HG03159 (cell line): Measurements from ENCODE around the gene SMARCA1.

Experiments
- ATAC-seq: cut with Tn5 transposase; IDR thresholded peaks from one replicate; pipeline ENCODE4 v1.9.1; 2021; ENCODE audit warnings: mild to moderate bottlenecking, moderate library complexity; ENCODE audit not compliant: unreplicated experiment

SMARCA1 gene

DNA sequence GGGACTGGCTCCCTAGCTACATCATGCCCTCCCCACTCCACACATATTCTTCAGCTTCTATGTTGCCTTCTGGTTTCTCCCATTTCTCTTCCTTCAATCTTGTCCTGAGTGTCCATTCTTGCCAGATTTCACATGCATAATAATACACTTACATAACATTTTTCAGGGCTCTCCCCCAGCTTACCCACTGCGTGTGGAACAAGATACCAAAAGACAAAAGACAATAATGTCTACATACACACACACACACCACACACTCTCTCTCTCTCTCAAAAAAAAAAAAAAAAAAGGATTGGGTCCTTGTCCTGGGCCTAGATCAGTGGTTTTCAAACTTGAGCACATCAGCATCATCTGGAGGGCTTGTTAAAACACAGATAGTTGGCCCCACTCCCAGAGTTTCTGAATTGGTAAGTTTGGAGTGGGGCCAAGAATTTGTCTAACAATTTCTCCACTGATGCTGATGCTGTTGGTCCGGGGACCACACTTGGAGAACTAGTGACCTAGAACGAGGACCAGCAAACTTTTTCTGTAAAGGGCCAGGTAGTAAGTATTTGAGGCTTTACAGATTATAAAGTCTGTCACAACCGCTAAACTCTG is 6.5 kb upstream of the SMARCA1 start:
- no peak for ATAC-seq

DNA sequence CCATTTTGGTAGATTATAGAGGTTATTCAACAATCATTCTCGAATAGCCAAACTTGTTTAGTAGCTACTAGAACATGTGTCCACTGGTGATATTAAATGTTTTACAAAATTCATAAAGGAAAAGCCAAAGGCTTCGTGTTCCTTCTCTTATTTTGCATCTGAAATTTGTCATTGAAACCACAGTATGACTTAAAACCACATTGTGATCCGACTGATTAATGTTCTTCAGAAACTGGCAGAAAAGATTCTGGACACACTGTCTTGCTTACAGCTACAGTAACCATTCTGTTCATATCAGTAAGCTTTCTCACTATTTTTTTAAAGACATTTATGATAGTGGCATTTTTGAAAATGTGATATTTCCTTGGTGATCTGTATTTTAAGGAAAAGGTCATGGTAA is 2.6 kb upstream of the SMARCA1 start:
- ATAC-seq: no peak

DNA sequence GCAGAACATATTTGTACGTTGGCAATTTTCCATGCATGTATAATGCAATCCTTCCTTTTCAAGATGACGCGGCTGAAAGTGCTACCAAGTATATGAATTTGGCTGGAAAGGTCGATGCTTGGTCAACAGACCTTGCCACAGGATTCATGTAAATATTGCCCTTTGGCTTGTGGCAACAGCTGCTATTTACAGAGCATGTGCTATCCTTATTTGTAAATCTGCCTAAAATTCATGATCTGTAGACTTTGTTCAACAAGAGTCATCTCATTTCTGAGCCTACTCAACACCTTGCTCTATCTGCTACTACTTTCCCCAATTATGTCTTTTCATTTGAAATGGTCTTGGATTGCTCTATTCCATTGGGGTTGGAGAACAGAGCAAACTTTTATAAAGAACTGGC is 1.9 kb upstream of the SMARCA1 start:
- no peak for ATAC-seq

DNA sequence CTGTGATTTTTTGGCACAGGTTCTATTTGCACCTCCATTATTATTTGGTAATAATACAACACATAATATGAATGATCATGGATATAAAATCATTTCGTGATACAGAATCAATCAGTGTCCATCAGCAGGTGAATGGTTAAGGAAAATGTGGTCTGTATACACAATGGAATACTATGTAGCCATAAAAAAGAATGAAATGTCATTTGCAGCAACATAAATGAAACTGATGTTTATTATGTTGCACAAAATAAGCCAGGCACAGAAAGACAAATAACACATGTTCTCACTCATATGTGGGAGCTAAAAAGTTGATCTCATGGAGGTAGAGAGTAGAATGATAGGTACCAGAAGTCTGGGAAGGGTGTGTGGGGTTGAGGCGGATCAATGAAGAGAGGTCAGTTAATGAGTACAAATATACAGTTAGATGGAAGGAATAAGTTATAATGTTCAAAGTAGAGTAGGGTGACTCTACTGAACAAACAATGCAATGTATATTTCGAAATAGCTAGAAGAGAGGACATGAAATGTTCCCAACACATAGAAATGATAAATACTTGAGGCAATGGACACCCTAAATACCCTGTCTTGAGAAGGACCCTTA is 1.1 kb upstream of the SMARCA1 start:
- no peak for ATAC-seq

DNA sequence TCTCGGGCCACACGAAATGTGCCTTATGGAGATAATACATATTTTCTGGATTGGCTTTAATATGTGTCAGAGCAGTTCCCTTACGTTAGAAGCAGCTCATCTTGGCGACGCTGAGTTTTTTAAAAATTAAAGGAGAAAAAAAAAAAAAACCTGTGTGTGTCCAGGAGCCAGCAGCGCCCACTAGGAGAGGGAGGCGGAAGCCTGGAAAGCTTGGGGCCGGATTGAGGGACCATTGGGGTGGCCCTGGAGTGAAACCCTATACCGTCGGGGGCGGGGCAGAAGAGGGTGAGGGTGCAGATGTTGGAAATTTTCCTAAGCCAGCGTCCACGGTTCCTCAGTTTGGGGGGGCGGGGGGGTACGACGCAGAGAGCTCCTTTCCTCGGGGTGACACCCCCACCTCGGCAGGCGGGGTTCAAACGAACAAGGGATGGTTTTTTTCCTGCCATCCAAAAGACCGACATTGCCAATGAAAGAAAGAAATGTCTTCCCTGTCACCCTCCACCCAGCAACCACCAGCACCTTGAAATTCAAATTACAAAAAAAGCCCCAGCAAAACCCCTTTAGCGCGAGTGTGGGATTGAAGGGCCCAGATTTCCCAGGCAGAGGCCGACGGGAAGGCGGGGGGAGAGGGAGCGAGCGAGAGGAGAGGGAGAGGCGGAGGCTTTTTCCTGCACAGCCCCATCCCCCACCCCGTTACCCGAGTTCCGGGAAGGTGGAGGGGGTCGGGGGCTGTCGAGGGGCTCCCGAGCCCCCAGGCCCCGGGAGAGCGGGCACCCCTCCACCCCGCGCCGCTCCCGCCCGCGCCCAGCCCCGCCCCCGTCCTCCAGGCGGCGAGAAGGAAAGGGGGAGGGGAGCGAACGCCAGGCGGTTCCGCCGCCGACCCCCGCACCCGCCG is 859 bp downstream of the SMARCA1 start:
- no peak for ATAC-seq

DNA sequence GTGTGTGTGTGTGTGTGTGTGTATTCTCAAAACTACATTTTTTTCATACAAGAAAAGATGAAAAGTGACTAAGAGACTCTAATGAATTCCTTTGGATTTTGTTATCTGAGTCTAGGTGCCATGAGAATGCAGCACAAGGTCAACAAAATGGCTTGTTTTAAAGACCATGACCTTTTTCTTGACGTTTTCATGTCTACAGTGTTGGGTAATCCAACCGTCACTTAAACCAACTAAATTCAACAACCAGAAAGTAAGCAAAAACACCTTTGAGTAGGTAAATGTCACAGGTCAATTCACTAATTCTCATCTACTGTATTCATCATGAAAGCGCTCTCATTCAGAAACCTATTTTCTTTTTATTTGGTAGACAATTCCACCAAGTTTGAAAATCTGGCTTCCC is 3.1 kb downstream of the SMARCA1 start:
- no peak for ATAC-seq

DNA sequence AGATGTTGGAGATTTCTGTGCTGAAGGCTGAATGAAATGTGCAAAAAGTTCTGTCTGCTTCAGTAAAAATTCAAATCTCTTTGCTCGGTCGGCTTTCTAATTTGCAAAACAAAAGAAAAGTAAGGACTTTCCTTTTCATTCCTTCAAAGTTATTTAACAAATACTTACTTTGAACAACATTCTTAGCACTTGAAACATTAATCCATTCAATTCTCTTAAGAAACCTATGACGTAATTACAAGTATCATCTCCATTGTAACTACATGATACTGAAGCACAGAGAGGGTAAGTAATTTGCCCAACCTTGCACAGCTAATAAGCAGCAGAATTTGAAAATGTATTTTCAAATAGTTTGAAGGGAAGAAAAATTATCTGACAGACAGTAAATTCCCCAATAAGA is 6.9 kb downstream of the SMARCA1 start:
- ATAC-seq: no peak

DNA sequence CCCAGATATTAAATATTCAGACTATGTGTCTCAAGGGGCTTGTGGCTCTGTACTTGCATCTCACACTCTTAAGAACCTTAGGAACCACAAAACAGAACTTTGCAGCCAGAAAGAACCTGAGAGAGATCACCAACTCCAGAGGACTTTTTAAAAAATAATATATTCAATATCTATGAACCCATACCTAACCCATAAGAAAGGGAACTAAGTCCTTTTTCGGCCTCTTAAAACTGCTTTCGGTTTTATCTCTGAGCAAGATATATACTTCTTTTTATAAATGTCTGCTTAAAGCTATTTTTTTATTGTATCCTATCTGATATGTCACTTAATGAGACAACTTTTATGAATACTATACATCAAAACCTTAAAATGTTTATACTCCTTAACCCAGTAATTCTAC is 10.9 kb downstream of the SMARCA1 start:
- no peak for ATAC-seq

DNA sequence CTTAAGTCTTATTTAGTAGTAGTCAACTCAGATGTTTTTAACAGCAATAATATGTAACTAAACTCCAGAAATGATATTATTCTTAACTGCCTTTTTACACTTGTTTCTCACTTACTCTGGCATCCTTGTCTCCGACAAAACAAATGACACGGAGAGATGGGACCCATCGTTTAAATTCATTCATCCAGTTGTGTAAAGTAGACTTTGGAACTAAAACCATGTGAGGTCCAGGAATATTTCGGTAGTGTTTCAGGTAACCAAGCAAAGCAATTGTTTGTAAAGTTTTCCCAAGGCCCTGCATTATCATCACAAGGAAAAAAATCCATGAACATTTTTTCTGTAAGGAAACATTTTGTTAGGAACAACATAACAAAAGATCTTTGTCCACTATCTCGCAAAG is 11.6 kb downstream of the SMARCA1 start:
- ATAC-seq: no peak

DNA sequence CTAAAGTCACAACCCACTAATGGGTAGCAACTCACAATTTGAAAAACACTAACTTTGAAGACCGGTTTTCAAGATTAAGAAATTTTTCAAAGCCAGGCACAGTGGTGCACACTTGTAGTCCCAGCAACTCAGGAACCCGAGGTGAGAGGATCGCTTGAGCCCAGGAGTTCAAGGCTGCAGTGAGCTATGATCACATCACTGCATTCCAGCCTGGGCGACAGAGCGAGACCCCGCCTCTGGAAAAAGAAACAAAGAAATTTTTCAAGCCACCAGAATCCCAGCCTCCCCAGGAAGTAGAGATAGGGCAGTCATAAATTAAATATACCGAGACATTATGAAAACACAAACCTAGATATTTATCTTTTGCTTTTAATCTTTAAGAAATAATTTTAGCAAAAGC is 13.0 kb downstream of the SMARCA1 start:
- ATAC-seq: no peak

DNA sequence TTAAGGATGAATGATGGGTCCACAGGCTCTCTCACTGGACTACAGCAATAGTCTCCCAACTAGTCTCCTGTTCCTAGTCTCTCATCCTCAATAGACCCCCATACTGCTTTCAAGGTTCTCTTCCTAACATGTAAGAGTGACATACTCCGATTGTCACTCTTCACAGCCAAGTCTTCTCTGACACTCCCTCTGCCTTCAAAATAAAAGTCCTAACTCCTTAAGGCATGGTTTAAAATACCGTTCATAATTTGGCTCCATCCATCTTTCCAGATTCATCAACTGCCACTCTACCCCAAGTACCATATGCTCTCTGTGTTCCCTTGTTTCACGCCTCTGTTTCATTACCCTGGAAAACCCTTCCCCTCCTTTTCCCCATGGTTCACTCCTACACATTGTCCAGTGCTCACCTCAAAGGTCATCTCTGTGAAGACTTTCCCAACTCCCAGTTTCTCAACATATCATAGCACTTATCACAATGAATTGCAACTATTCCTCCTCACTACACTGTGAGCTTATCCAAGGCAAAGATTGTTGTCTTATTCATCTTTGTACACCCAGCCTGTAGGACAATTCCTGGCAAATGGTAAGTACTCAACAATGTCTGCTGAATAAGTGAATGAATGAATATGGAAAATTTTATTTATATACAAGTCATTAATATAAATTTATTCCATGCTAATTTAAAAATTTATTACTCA is 26.0 kb downstream of the SMARCA1 start:
- ATAC-seq: no peak

DNA sequence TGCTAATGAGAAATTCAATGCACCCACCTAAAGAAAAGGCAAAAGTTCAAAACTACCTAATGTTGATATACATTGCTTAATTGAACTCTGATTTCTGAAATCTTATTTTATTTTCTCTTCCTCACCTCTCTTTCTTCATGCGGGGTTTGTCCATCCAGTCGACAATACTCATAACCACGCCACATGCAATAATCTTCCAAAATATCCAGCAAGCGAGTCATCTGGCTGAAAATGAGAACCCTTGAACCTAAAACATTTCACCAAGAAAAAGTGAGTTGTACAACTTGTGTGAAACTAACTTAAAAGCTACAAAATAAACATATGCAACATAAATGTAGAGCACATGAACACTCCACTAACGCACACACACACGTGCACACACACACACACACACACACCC is 26.7 kb downstream of the SMARCA1 start:
- ATAC-seq: no peak

DNA sequence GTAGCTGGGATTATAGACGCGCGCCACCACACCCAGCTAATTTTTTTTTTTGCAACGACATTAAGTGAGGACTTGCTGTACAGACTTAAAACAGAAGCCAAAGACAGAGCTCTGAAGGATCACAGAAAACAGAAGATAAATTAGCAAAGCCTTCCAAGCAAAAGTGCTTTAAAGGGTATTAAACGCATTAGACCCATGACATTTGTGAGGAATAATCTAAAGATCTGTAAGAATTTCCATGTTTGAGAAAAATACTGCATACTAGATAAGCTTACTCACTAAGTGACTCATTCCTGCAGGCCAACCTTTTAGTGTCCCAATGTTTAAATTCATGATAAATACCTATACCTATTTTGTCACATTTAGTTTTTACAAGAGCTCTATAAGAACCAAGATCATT is 27.4 kb downstream of the SMARCA1 start:
- no peak for ATAC-seq

DNA sequence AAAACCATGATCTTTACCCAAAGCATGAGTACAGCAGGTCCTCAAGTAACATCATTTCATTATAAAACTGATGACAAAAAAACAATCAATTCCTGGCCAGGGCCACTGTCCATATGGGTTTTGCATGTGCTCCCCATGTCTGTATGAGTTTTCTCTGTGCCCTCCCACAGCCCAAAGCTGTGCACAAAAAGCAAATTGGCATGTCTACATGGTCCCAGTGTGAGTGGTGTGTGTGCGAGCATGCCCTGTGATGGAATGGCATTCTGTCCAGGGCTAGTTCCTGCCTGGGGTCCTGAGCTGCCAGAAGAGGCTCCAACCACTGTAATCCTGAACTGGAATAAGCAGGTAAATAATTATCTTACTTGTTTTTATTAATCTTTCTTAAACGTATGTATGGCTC is 28.4 kb downstream of the SMARCA1 start:
- ATAC-seq: no peak

DNA sequence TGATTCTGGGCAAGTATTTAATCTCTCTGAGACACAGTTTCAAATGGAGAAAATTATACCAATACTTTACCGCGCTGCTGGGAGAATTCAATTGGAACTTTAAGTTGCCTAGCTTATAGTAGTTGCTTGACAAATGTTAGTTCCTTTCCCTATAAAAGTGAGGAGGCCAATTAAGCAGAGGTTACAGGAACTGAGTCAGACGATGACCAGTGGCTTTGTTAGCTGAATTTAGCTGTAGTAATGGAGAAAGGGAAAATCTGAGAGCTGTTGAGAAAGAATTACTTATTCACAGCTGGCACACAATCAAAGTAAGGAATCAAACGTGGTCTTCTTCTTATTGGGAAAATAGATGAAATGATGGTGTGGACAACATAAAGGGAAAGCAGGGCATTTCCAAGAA is 29.6 kb downstream of the SMARCA1 start:
- no peak for ATAC-seq

DNA sequence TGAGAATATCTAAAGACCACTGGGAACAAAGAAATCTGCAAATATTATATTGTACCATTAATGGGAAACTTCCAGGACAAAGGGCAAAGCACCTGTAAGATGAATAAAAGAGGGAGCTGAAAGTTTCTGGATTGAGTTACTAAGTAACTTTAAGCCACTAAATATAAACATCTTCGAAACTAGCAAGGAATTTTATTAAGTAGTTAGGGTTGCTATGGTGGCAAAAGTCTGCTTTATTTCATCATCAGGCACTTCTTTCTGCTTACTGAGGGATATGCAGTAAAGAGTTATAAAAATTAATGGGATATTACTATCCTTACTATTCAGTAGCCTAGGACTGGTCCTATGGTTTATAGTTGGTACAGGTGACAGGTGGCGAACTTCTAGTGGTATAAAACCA is 33.0 kb downstream of the SMARCA1 start:
- ATAC-seq: no peak

DNA sequence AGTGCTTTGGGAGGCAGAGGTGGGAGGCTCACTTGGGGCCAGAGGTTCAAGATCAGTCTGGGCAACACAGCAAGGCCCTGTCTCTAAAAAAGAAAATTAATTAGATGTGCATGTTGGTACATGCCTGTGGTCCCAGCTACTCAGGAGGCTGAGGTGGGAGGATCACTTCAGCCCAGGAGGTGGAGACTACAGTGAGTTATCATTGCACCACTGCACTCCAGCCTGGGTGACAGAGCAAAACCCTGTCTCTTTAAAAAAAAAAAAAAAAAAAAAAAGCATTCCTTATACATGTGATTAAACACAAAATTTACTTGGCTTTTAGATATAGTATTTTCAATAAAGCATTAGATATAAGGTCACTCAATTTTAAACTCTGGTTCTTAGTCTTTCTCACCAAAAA is 34.9 kb downstream of the SMARCA1 start:
- ATAC-seq: no peak

DNA sequence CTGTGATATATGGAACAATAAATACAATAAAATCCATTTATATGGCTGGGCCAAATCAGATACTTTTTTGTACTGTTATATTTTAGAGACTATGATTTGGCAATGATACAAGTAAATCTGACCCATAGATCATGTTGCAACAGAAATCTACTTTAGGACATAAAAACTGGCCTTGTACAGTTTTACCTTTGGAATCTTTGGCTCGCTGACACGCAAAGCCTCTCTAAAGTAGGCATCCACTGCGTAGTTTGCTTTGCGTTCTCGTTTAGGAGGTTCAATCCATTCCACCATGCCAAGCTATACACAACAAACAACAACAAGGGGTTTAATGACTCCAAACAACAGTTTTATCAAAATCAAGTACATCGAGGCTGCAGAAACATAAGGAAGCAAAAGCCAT is 42.4 kb downstream of the SMARCA1 start:
- ATAC-seq: no peak

DNA sequence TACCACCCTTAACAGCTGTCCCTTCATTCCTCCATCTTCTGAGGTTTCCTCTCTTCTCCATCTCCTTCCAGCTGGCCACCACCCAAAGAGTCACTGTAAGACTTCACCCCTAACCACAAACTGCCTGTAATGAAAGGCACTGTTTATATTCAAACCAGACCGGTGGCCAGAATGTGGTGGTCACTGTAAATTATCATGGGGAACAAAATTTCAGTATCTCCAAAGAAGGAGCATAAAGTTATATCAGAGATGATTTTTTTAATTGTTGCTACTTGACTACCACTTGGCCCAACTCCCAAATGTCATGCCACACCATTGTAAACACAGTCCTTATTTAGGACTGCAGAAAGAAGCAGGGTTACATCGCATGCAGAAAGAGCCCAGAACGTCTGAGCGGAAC is 44.8 kb downstream of the SMARCA1 start:
- no peak for ATAC-seq

DNA sequence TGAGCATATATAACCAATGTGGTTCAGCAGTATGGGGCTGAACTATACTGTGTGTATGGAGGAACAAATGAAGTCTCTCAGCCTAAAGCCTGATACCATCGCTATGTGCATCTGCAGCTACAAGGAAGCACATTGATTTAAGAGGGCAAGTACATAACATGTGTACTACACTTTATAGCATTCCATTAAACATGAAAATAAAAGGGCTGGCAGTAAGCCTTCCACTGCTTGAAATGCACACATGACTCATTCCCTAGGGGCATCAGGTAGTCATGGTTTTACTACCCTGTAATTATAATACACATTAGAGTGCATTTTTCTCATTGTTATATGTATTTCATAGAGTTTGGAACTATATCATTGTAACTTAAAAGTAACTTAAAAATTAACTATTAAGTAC is 51.2 kb downstream of the SMARCA1 start:
- no peak for ATAC-seq

DNA sequence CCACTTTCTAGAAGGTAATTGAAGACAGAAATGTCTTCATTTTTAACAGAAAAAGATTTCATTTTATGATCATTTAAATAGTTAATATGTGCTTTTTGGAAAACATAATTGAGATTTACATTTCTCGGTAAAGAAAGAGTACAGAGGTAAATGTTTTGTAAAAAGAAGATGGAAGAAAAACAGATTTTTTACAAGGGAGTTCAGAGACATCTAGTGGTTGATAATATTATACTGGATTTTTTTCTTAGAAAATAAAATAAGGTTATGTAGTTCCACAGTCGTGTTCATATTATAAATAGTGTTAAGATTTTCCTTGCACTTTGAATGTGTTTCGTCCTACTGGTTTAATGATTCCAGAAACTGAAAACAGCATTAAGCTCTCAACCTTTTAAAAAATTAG is 60.6 kb downstream of the SMARCA1 start:
- no peak for ATAC-seq
